MCF 10A (cell line): ENCODE measurements around the gene SLC1A1. TPM values are rescaled to one million over a fixed set of nuclear protein-coding genes. Genes with fewer than 3 reads are reported as not detected.

Experiments used
- BruUV-seq: library from RNA; stranded (reverse); fragments of 400-500 nt; replicated peaks from 2 replicates; lab custom pipeline; 2021; lab: Mats Ljungman, UMichigan
- CTCF ChIA-PET: fragments of 300-600 bp; sonication (Branson Sonifier 250); formaldehyde crosslinking; extraction: SDS; loops from one replicate; lab custom pipeline; 2021; ENCODE audit warnings: antibody characterized with exemption, inconsistent platforms; lab: Yijun Ruan, JAX
- POLR2A ChIA-PET: fragments of 300-600, 350-650 bp; sonication (Branson Sonifier 250); formaldehyde crosslinking; extraction: SDS; loops from one replicate; lab custom pipeline; 2020; ENCODE audit warnings: antibody characterized with exemption, inconsistent platforms; lab: Yijun Ruan, JAX
- DNase-seq: peaks from one replicate; pipeline ENCODE4 v3.0.0-alpha.2; 2018; ENCODE audit not compliant: unreplicated experiment
- H3K27ac Mint-ChIP-seq: one replicate; pipeline ENCODE4 v1.8.0; 2022; ENCODE audit warnings: mild to moderate bottlenecking, low read depth, mixed read lengths; ENCODE audit not compliant: unreplicated experiment
- H3K27me3 Mint-ChIP-seq: one replicate; pipeline ENCODE4 v1.8.0; 2022; ENCODE audit warnings: mixed read lengths; ENCODE audit not compliant: insufficient read depth, unreplicated experiment
- H3K36me3 Mint-ChIP-seq: one replicate; pipeline ENCODE4 v1.8.0; 2022; ENCODE audit warnings: mild to moderate bottlenecking, moderate library complexity, mixed read lengths; ENCODE audit not compliant: insufficient read depth, unreplicated experiment
- H3K4me1 Mint-ChIP-seq: one replicate; pipeline ENCODE4 v1.8.0; 2022; ENCODE audit warnings: mixed read lengths; ENCODE audit not compliant: insufficient read depth, unreplicated experiment
- H3K4me3 Mint-ChIP-seq: one replicate; pipeline ENCODE4 v1.8.0; 2022; ENCODE audit warnings: mild to moderate bottlenecking, moderate library complexity, mixed read lengths; ENCODE audit not compliant: unreplicated experiment
- H3K9me3 Mint-ChIP-seq: one replicate; pipeline ENCODE4 v1.8.0; 2022; ENCODE audit warnings: mixed read lengths; ENCODE audit not compliant: unreplicated experiment
- CTCF ChIP-seq: fragments of 200-600 bp; IDR thresholded peaks from one replicate; pipeline ENCODE4 v1.8.0; 2022; ENCODE audit warnings: antibody characterized with exemption, mild to moderate bottlenecking; ENCODE audit not compliant: unreplicated experiment
- intact Hi-C: fragments of 100-400 bp; cut with micrococcal nuclease; formaldehyde crosslinking; loops from 2 replicates; pipeline ENCODE4 v1.14.1; 2022
- total RNA-seq: library from RNA; stranded (reverse); gene quantifications from 2 replicates; pipeline ENCODE4 v1.2.3, GENCODE V29; 2022

Gene SLC1A1
- total RNA-seq, 1 experiment from 2014 or later = 0.16 TPM

GRCh38 chr9:4553951-4554381, 63.7 kb downstream of the SLC1A1 start:
- Mint-ChIP-seq H3K27me3 (peaks cover 11% of the 10 kb centered on the region), H3K4me1 (no peaks in the 10 kb centered on the region), H3K4me3 (no peak overlapping the region), H3K27ac (peak overlapping the region; percentile 44), H3K36me3 (no peaks in the 10 kb centered on the region), H3K9me3 (no peaks in the 10 kb centered on the region)
- POLR2A ChIA-PET = no interaction called here
- intact Hi-C loops = no loop called here
- BruUV-seq = no TSS peak
- no peak for TF ChIP-seq CTCF
- CTCF ChIA-PET = interaction anchor here (0.6 to 1.0 kb wide), 3 partner anchors 9 to 195 kb away, joined by 3 to 4 read pairs (median 3); no protein-coding TSS in a partner anchor
- no peak for DNase-seq

- POLR2A ChIA-PET = no interaction called here
- H3K9me3 Mint-ChIP-seq = no peaks in the 10 kb centered on the region
- H3K4me1 Mint-ChIP-seq = no peaks in the 10 kb centered on the region
- no peak overlapping the region for H3K27ac Mint-ChIP-seq
- peak; percentile 68 for DNase-seq
- intact Hi-C loops = no loop called here
- H3K36me3 Mint-ChIP-seq = no peaks in the 10 kb centered on the region
- BruUV-seq = no TSS peak
- peaks cover 11% of the 10 kb centered on the region for H3K27me3 Mint-ChIP-seq
- TF ChIP-seq CTCF = no peak
- H3K4me3 Mint-ChIP-seq = no peak overlapping the region
- CTCF ChIA-PET = interaction anchor here (0.6 kb wide), 1 partner anchor 16 kb away, joined by 3 read pairs; no protein-coding TSS in a partner anchor
Observed at GRCh38 chr9:4555236-4555635, 65.0 kb downstream of the SLC1A1 start.

- ChIA-PET CTCF (interaction anchor here (0.6 kb wide), 1 partner anchor 353 kb away, joined by 4 read pairs; no protein-coding TSS in a partner anchor), POLR2A (no interaction called here)
- Mint-ChIP-seq H3K4me1 (no peaks in the 10 kb centered on the region), H3K27me3 (no peaks in the 10 kb centered on the region), H3K36me3 (no peaks in the 10 kb centered on the region), H3K9me3 (no peaks in the 10 kb centered on the region), H3K4me3 (no peak overlapping the region), H3K27ac (no peak overlapping the region)
- no peak for TF ChIP-seq CTCF
- intact Hi-C loops = no loop called here
- no TSS peak for BruUV-seq
- DNase-seq = no peak
Observed at GRCh38 chr9:4558371-4558998, 68.2 kb downstream of the SLC1A1 start.

GRCh38 chr9:4559261-4560182, 69.3 kb downstream of the SLC1A1 start:
- intact Hi-C loops = no loop called here
- Mint-ChIP-seq H3K27me3 (no peaks in the 10 kb centered on the region), H3K4me1 (no peaks in the 10 kb centered on the region), H3K36me3 (no peaks in the 10 kb centered on the region), H3K27ac (no peak overlapping the region), H3K9me3 (no peaks in the 10 kb centered on the region), H3K4me3 (no peak overlapping the region)
- no peak for DNase-seq
- no peak for TF ChIP-seq CTCF
- POLR2A ChIA-PET = no interaction called here
- BruUV-seq = no TSS peak
- CTCF ChIA-PET = interaction anchor here (0.5 to 0.6 kb wide), 2 partner anchors 97 to 1574 kb away, joined by 3 to 4 read pairs; no protein-coding TSS in a partner anchor
